NCI-H226 (cell line): ENCODE results near the gene ORM1.

ENCODE experiments used
- DNase-seq: peaks from one replicate; pipeline ENCODE4 v3.0.0-alpha.2; 2015

The ORM1 gene

GRCh38 chr9:114344692-114345091 is 21.8 kb downstream of the ORM1 start:
- no peak for DNase-seq

- no peak for DNase-seq
Measured at GRCh38 chr9:114345493-114346065, 22.7 kb downstream of the ORM1 start.

DNA sequence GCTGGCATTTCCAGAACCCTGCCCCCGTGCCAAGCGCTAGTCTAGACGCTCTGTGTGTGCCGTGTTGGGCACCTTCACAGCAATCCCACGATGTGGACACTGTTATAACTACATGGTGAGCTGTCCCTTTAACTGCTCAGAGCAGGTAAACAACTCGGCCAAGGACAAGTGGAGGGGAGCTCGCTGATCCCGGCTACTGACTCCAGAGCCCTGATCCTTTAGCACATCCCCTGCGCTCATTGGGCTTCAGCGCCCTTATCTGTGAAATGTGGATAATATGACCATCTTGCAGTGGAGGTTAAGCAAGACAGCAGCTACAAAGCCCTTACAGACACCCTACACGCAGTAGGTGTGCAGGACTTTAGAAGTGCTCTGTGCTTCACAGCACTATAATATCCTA is 23.2 kb downstream of the ORM1 start:
- DNase-seq, result no peak

- DNase-seq, result no peak
Measured at GRCh38 chr9:114347675-114348074, 24.8 kb downstream of the ORM1 start.

- no peak for DNase-seq
Measured at GRCh38 chr9:114348261-114348905, 25.5 kb downstream of the ORM1 start.

DNA sequence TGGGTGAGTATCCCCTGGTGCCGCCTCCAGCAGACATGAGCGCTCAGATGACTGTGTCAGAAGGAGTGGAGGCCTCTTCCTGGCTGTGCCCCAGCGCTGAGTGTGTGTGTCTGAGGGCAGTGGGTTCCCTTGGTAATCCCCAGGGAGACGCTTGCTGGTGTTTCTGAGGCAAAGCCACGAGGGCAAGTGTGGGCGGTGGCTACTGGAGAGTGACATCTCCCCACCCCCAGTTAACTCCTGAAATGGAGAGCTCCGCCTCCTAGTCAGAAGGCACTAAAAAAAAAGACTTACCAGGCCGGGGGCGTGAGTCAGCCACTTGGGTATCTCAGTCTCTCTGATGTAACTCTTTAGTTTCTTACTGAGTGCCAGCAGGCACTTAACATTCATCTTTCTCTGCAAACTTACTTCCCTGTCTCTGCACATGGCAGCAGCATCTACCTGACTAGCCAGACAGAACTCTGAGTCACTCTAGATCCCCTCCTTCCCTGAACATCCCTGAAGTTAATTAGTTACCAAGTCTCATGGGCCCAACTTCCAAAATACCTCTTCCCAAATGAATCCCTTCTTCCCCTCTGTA is 26.1 kb downstream of the ORM1 start:
- peak; percentile 95 for DNase-seq

GRCh38 chr9:114349713-114350480 is 27.0 kb downstream of the ORM1 start:
- no peak for DNase-seq

GRCh38 chr9:114350636-114351401 is 27.9 kb downstream of the ORM1 start:
- DNase-seq, result no peak

DNA sequence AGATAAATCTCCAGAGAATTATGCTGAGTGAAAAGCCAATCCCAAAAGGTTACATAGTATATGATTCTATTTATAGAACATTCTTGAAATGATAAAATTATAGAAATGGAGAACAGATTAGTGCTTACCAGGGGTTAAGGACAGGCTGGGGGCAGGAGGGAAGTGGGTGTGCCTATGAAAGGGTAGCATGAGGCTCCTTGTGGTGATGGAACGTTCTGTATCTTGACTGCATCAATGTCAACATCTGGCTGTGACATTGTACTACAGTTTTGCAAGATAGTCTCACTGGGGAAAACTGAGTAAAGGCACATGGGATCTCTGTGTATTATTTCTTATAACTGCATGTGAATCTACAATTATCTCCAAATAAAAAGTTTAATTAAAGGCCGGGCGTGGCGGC is 29.0 kb downstream of the ORM1 start:
- DNase-seq, result no peak

GRCh38 chr9:114355821-114356220 is 32.9 kb downstream of the ORM1 start:
- no peak for DNase-seq

GRCh38 chr9:114356792-114357191 is 33.9 kb downstream of the ORM1 start:
- no peak for DNase-seq

- no peak for DNase-seq
Measured at GRCh38 chr9:114357360-114357759, 34.5 kb downstream of the ORM1 start.

GRCh38 chr9:114357911-114358328 is 35.0 kb downstream of the ORM1 start:
- DNase-seq, result no peak

GRCh38 chr9:114359801-114360200 is 36.9 kb downstream of the ORM1 start:
- no peak for DNase-seq

- no peak for DNase-seq
Measured at GRCh38 chr9:114361542-114361941, 38.6 kb downstream of the ORM1 start.

GRCh38 chr9:114362394-114362793 is 39.5 kb downstream of the ORM1 start:
- no peak for DNase-seq

- DNase-seq, result no peak
Measured at GRCh38 chr9:114363424-114363823, 40.5 kb downstream of the ORM1 start.

- DNase-seq, result peak; percentile 41
Measured at GRCh38 chr9:114364134-114365041, 41.5 kb downstream of the ORM1 start.

GRCh38 chr9:114365194-114365593 is 42.3 kb downstream of the ORM1 start:
- no peak for DNase-seq

GRCh38 chr9:114366334-114367128 is 43.6 kb downstream of the ORM1 start:
- peak; percentile 84 for DNase-seq

DNA sequence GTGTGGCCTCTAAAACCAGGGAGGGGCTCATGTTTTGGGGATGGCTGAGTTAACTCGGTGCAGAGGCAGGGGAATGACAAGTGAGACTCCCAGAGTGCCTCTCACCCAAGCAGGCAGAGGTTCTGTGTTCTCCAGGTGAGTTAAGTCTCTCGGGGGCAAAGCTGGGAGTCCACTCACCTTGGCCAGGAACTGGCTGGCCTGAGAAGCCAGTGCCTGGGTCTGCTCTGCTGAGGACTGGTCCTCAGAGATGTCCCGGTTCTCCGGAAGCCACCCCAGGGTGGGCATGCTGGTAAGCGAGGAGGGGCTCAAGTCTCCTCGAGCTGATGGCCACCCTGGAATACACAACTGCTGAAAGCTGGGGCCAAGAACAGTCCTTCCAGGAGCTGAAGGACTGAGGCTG is 44.5 kb downstream of the ORM1 start:
- DNase-seq, result no peak
